GM12874 (cell line): ENCODE results near the gene SF3B4.

Experiments used
- CTCF ChIP-seq: IDR thresholded peaks from 2 replicates; pipeline ENCODE4 v1.5.1; 2011; ENCODE audit warnings: low read depth, mild to moderate bottlenecking, control low read depth, low read length, moderate library complexity; ENCODE audit not compliant: insufficient read depth

SF3B4 gene

GRCh38 chr1:149923626-149924025 lies 4.0 kb downstream of the SF3B4 start:
- TF ChIP-seq CTCF = no peak

GRCh38 chr1:149917571-149918144 lies 9.9 kb downstream of the SF3B4 start, which contains the start of gene SV2A:
TSS of gene SV2A (minus strand) at chr1:149917844. CDS start at chr1:149913840, 4,004 bp downstream.
- TF ChIP-seq CTCF = no peak

GRCh38 chr1:149916898-149917252 lies 10.7 kb downstream of the SF3B4 start:
- TF ChIP-seq CTCF = no peak

- no peak for TF ChIP-seq CTCF
Measured at GRCh38 chr1:149916193-149916897, 11.3 kb downstream of the SF3B4 start.

GRCh38 chr1:149915429-149916192 lies 12.0 kb downstream of the SF3B4 start:
- no peak for TF ChIP-seq CTCF

GRCh38 chr1:149914545-149914944 lies 13.1 kb downstream of the SF3B4 start:
- no peak for TF ChIP-seq CTCF

GRCh38 chr1:149906570-149907075 lies 21.0 kb downstream of the SF3B4 start:
- TF ChIP-seq CTCF = no peak
